Measurements from ENCODE around the gene MYL2. TPM values are rescaled to one million over a fixed set of nuclear protein-coding genes. Genes with fewer than 3 reads are reported as not detected.
"Not testable (repeated sequence)": the region's sequence is repeated elsewhere in the genome, so short reads cannot be mapped to it uniquely, and the experiment has no call there.

Gene MYL2
- total RNA-seq, 2 experiments from 2014 or later: not detected

GRCh38 chr12:110960795-110961194 lies 40.4 kb upstream of the MYL2 start:
- DNase-seq (no peak), ATAC-seq (ENCODE audit: poor library complexity) (no peak)
- Histone ChIP-seq H3K4me1 (ENCODE audit: insufficient read depth, low read length) (no peaks in the 10 kb centered on the region), H3K36me3 (ENCODE audit: insufficient read depth, low read length) (no peaks in the 10 kb centered on the region), H3K27me3 (ENCODE audit: control insufficient read depth in 1 of 2, insufficient read depth in 2 of 2, low read length in 2 of 2) (peaks cover 0 to 2% of the 10 kb centered on the region in 2 experiments), H3K9me3 (ENCODE audit: control insufficient read depth in 1 of 2, insufficient read depth in 1 of 2, low read length in 2 of 2) (peaks cover 0 to 7% of the 10 kb centered on the region in 2 experiments), H3K4me3 (ENCODE audit: low read length) (no peak overlapping the region), H3K27ac (ENCODE audit: low read depth in 1 of 2, low read length in 2 of 2) (no peak overlapping the region)
- no peak overlapping the region for H3K4me3 Mint-ChIP-seq
- no peak overlapping the region for H3K27ac Mint-ChIP-seq
- TF ChIP-seq CTCF (IDR thresholded peaks at IDR 0.05): no peak
- intact Hi-C loops (cut with DNase I, micrococcal nuclease): no loop called here
- no peaks in the 10 kb centered on the region for H3K9me3 Mint-ChIP-seq
- H3K27me3 Mint-ChIP-seq: peaks cover 20% of the 10 kb centered on the region
- H3K4me1 Mint-ChIP-seq (ENCODE audit: low read depth): no peaks in the 10 kb centered on the region
- H3K36me3 Mint-ChIP-seq (ENCODE audit: low read depth): no peaks in the 10 kb centered on the region
- ChIA-PET POLR2A (no interaction called here), CTCF (no interaction called here)

GRCh38 chr12:110957652-110958051 lies 37.3 kb upstream of the MYL2 start:
- ATAC-seq (ENCODE audit: poor library complexity) (no peak), DNase-seq (no peak)
- Mint-ChIP-seq H3K27ac (no peak overlapping the region), H3K9me3 (no peaks in the 10 kb centered on the region), H3K4me3 (no peak overlapping the region), H3K27me3 (peaks cover 21% of the 10 kb centered on the region), H3K36me3 (ENCODE audit: low read depth) (no peaks in the 10 kb centered on the region), H3K4me1 (ENCODE audit: low read depth) (no peaks in the 10 kb centered on the region)
- ChIA-PET POLR2A (no interaction called here), CTCF (no interaction called here)
- Histone ChIP-seq H3K27ac (ENCODE audit: low read depth in 1 of 2, low read length in 2 of 2) (no peak overlapping the region), H3K36me3 (ENCODE audit: insufficient read depth, low read length) (no peaks in the 10 kb centered on the region), H3K27me3 (ENCODE audit: control insufficient read depth in 1 of 2, insufficient read depth in 2 of 2, low read length in 2 of 2) (no peaks in the 10 kb centered on the region), H3K4me3 (ENCODE audit: low read length) (no peak overlapping the region), H3K4me1 (ENCODE audit: insufficient read depth, low read length) (no peaks in the 10 kb centered on the region), H3K9me3 (ENCODE audit: control insufficient read depth in 1 of 2, insufficient read depth in 1 of 2, low read length in 2 of 2) (peaks cover 0 to 7% of the 10 kb centered on the region in 2 experiments)
- TF ChIP-seq CTCF (IDR thresholded peaks at IDR 0.05): no peak
- intact Hi-C loops (cut with DNase I, micrococcal nuclease): no loop called here

GRCh38 chr12:110957159-110957558 lies 36.8 kb upstream of the MYL2 start:
- intact Hi-C loops (cut with DNase I, micrococcal nuclease): no loop called here
- ChIA-PET POLR2A (no interaction called here), CTCF (no interaction called here)
- Histone ChIP-seq H3K27ac (ENCODE audit: low read depth in 1 of 2, low read length in 2 of 2) (no peak overlapping the region), H3K4me1 (ENCODE audit: insufficient read depth, low read length) (no peaks in the 10 kb centered on the region), H3K9me3 (ENCODE audit: control insufficient read depth in 1 of 2, insufficient read depth in 1 of 2, low read length in 2 of 2) (peaks cover 0 to 7% of the 10 kb centered on the region in 2 experiments), H3K36me3 (ENCODE audit: insufficient read depth, low read length) (no peaks in the 10 kb centered on the region), H3K4me3 (ENCODE audit: low read length) (no peak overlapping the region), H3K27me3 (ENCODE audit: control insufficient read depth in 1 of 2, insufficient read depth in 2 of 2, low read length in 2 of 2) (no peaks in the 10 kb centered on the region)
- no peak for ATAC-seq (ENCODE audit: poor library complexity)
- H3K9me3 Mint-ChIP-seq: no peaks in the 10 kb centered on the region
- DNase-seq: no peak
- no peak for TF ChIP-seq CTCF (IDR thresholded peaks at IDR 0.05)
- no peak overlapping the region for H3K4me3 Mint-ChIP-seq
- H3K4me1 Mint-ChIP-seq (ENCODE audit: low read depth): no peaks in the 10 kb centered on the region
- H3K36me3 Mint-ChIP-seq (ENCODE audit: low read depth): no peaks in the 10 kb centered on the region
- peaks cover 22% of the 10 kb centered on the region for H3K27me3 Mint-ChIP-seq
- no peak overlapping the region for H3K27ac Mint-ChIP-seq

GRCh38 chr12:110950867-110951266 lies 30.5 kb upstream of the MYL2 start:
- not testable (repeated sequence) for H3K4me3 Mint-ChIP-seq

GRCh38 chr12:110950466-110950865 lies 30.1 kb upstream of the MYL2 start:
- intact Hi-C loops (cut with DNase I, micrococcal nuclease); DNase-seq; H3K27me3 ChIP-seq (ENCODE audit: control insufficient read depth in 1 of 2, insufficient read depth in 2 of 2, low read length in 2 of 2); POLR2A ChIA-PET; H3K36me3 Mint-ChIP-seq (ENCODE audit: low read depth); H3K4me3 Mint-ChIP-seq; CTCF ChIA-PET; ATAC-seq (ENCODE audit: poor library complexity); H3K4me1 ChIP-seq (ENCODE audit: insufficient read depth, low read length); H3K27ac ChIP-seq (ENCODE audit: low read depth in 1 of 2, low read length in 2 of 2); H3K27ac Mint-ChIP-seq; H3K4me1 Mint-ChIP-seq (ENCODE audit: low read depth); H3K4me3 ChIP-seq (ENCODE audit: low read length); H3K36me3 ChIP-seq (ENCODE audit: insufficient read depth, low read length): not testable (repeated sequence)
- Mint-ChIP-seq H3K27me3 (peaks cover 11% of the 10 kb centered on the region), H3K9me3 (peaks cover 13% of the 10 kb centered on the region)
- peaks cover 4 to 11% of the 10 kb centered on the region in 2 experiments for H3K9me3 ChIP-seq (ENCODE audit: control insufficient read depth in 1 of 2, insufficient read depth in 1 of 2, low read length in 2 of 2)

More at GRCh38 chr12:110950867-110951266, 30.5 kb upstream of the MYL2 start:
- Mint-ChIP-seq H3K9me3 (peaks cover 12% of the 10 kb centered on the region), H3K27me3 (peaks cover 11% of the 10 kb centered on the region)
- H3K4me3 ChIP-seq (ENCODE audit: low read length); H3K36me3 Mint-ChIP-seq (ENCODE audit: low read depth); intact Hi-C loops (cut with DNase I, micrococcal nuclease); DNase-seq; POLR2A ChIA-PET; H3K4me1 Mint-ChIP-seq (ENCODE audit: low read depth); H3K9me3 ChIP-seq (ENCODE audit: control insufficient read depth in 1 of 2, insufficient read depth in 1 of 2, low read length in 2 of 2); H3K27ac Mint-ChIP-seq; H3K4me1 ChIP-seq (ENCODE audit: insufficient read depth, low read length); H3K27me3 ChIP-seq (ENCODE audit: control insufficient read depth in 1 of 2, insufficient read depth in 2 of 2, low read length in 2 of 2); CTCF ChIA-PET; H3K36me3 ChIP-seq (ENCODE audit: insufficient read depth, low read length); H3K27ac ChIP-seq (ENCODE audit: low read depth in 1 of 2, low read length in 2 of 2); ATAC-seq (ENCODE audit: poor library complexity): not testable (repeated sequence)
